GM19239 (cell line): ENCODE measurements around the gene RBMS1.
A peak's percentile ranks its signal among the peaks of the same experiment; 100 is the strongest.
"Not testable (repeated sequence)": the region's sequence is repeated elsewhere in the genome, so short reads cannot be mapped to it uniquely, and the experiment has no call there.

Source experiments
- DNase-seq: peaks from one replicate; pipeline ENCODE4 v3.0.0; 2011; ENCODE audit warnings: low spot score; ENCODE audit not compliant: insufficient read length
- FAIRE-seq: peaks from 2 replicates; lab custom pipeline; 2011; peaks lifted over from hg19 to GRCh38; lab: Jason Lieb, UNC

The RBMS1 gene

DNA sequence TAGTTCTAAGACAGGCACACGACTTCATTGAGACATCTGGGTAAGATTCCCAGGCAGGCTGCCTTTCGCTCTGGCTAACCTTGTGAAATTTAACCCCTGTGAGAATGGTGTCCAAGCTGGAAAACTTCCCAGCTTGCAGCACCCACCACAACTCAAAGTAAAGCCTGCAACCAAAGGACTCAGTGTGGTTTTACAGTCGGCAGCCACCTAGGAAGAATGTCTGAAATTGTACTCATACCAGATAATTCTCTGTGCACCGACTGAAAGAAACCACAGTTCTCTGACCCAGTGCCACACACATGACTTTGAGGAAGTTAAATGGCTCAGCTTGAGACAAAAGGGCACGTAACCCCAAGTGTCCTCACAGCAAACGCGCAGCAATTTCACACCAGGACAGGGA is 125.7 kb downstream of the RBMS1 start:
- FAIRE-seq (no peak), DNase-seq (no peak)

DNA sequence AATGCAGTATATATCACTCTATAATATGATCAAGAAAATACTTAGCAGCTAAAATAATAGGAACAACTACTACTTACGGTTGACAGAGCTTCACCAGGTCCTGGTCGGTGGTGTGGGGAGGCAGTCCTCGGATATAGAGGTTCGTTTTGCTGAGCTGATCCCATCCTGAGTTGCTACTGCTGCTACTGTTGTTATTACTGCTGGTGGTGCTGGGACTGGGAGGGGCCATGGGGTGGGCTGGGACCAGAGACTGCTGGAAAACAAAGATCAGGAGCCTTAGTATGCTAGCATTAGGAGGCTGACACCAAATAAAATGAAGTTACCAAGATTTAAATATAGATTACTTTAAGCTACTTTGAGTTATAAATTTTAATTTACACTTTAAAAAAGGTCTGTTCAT is 126.5 kb downstream of the RBMS1 start:
- DNase-seq, FAIRE-seq: not testable (repeated sequence)

DNA sequence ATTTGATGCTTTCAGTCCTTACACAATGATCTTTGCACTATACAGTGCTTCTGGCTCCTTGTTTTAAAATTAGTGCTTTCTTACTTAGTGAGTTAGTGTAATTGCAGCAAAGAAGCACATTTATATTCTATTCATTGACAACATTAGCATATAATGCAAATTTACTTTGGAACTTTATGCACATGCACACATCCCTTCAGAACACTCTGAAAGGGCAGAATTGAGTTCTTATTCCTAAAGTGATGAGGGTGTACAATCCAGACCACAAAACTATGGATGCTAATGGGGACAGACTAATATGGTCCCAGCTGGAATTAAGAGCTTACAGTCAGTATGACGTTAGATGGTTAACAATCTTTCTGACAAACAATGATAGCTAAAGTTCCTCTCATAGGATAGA is 127.1 kb downstream of the RBMS1 start:
- FAIRE-seq = no peak
- DNase-seq = no peak

DNA sequence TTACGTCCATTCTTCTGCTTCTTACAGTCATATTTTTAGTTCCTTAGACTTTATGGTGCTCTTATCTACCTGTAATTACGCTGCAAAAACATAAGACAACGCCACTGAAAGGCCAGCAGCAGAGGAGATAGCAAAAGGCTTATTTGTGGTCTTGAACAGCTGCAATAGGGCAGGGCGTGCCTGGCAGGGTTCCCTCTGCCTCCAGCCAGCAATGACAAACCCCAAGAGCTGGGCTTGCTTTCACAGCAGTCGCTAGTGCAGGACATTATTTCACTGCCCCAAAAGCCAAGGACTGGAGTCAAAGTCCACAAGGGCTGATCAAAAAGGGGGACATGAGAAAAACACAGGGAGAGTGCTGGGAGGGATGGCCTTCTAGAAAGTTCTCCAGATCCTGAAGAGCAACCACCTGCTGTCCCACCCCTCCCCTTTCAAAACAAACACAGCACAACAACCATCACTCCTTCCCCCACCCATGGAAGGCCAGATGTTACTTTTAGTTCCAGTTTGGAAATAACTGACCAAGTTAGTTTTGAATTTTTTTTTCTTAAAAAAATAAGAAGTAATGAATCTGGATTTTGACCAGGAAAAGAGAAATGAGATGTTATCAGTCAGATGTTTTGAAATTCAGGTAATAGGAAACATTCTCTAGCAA is 127.8 kb downstream of the RBMS1 start:
- DNase-seq = no peak
- FAIRE-seq = no peak

DNA sequence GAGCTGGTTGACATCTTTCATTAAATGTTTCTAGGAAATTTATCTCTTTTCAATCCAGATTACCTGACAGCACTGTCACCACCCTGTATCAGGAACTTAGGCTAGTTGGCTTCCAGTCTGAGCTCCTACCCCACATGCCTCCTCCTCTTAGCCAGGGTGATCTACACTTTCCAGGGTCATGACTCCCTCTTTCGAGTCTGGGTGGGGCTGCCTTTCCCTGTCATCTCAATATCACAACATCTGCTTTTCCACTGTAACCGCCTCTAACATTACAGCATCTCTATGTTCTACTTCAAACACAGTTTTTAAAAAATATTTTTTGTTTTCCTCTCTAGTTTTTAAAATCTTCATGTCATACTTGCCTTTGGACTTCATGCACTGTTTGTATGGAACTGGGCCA is 129.2 kb downstream of the RBMS1 start:
- DNase-seq (no peak), FAIRE-seq (no peak)

DNA sequence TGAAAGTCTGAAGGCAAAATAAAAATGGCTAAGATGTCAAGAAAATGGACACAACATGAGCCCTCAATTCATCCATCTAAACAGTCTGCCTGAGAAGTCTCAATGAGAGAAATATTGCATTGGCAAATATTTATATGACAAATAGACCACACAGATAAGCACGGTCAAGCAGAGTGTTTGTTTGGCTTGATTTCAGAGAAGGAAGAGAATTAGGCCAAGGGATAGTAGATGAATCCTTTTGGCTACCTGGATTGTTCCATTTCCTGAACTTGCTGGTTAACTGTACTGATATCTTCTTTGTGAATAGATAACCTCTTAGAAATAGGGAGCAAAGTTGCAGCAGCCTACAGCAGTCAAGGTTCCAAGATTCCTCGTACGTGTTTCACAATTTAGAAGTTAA is 129.6 kb downstream of the RBMS1 start:
- FAIRE-seq = no peak
- DNase-seq = no peak

DNA sequence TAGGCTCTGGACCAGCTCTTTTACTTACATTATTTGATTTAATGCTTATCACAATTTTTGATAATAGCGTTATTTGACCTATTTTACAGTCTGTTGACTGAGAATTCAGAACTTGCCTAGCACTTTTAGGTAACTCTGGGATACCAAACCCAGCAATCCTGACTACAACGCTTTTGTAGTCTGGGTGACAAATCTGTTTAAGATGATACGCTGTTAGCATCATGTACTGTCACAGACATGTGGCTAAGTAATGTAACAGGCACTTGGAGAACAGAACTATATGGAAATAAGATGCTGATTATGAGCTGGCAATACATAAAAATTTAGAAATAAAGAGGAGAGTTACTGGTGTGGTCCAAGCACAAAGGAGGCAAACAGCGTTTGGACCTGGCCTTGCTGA is 130.6 kb downstream of the RBMS1 start:
- DNase-seq = no peak
- no peak for FAIRE-seq

DNA sequence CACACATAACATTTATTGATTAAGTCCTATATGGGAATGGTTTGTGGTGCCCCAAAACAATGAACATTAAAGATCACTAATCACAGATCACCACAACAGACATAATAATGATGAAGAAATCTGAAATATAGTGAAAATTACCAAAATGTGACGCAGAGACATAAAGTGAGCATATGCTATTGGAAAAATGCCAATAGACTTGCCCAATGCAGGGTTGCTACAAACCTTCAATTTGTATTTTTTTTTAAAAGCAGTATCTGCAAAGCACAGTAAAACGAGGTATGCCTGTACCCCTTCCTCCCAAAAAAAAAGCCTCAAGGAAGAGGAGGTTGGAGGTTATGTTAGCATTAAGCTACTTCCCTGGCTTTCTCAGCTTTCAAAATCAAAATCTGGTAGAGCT is 131.1 kb downstream of the RBMS1 start:
- DNase-seq = no peak
- no peak for FAIRE-seq

DNA sequence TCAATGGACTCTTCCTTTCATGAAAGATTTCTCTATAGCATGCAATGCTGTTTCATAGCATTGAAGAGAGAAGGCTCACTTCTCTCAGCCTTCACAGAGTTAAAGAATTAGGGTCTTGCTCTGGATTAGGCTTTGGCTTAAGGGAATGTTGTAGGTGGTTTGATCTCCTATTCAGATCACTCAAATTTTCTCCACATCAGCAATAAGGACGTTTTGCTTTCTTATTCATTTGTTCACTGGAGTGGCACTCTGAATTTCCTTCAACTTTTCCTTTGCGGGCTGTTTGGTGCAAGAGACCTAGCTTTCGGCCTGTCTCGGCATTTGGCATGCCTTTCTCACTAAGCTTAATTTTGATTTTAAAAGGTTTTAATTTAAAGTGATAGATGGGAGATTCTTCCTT is 131.6 kb downstream of the RBMS1 start:
- no peak for FAIRE-seq
- no peak for DNase-seq

DNA sequence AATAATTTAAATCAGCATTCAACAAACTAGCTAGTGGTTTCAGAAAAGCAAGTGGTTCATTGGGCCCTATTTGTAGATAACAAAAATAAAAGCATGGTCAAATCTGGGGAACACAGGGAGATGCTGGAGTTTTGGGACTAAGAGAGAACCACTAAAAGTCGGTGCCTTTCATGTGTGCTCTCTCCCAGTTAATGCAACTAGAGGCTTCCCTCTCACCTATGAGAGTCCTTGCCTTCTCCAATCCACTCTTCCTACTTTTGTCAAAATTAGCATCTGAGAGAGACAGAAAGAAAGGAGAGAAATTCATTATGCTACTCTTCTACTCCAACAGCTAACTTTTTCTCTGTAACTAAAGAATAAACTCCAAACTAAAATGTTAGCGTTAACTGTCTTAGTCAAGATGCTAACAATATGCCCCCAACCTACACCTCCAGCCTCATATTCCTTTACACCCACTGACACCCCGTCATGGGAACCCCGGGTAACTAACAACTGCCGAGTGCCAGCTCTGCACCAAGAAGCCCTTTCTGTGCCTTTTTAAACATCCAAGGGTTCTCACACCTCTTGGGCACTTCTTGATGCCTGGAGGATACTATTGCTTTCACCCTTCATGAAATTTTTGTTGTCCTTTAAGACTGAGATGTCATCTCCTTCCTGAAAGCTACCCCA is 133.4 kb downstream of the RBMS1 start:
- FAIRE-seq = no peak
- DNase-seq = no peak

DNA sequence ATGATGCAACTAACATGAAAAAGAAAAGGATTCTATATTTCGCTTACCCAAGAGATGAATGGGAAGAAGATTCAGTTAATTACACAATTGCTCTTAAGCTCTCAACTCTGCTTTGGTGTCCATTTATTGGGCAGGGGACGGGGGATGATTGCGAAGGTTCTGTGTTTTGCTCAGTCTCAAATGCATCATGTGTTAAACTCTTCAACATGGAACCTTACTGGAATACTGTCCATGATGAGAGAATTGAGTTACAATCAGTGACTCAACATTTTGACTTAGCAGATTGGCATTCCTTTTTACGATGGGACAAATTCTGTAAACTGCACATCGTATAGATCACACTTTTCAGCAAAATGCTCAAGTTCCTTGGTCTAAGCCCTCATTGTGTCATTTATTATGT is 135.6 kb downstream of the RBMS1 start:
- DNase-seq = no peak
- no peak for FAIRE-seq

DNA sequence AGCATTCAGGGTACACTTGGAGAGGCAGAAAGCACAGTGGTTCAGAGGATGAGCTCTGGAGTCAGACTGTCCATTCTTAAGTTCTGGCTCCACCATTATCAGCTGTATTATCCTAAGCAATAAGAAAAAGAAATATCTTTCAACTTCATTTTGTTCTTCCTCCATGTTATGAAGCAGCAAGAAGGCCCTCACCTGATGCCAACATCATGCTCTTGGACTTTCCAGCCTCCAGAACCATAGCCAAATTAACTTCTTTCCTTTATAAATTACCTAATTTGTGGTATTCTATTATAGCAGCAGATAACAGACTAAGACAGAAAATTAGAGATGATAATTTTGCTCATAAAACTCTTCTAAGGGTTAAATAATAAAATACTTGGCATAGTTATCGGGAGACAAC is 137.1 kb downstream of the RBMS1 start:
- no peak for FAIRE-seq
- no peak for DNase-seq

DNA sequence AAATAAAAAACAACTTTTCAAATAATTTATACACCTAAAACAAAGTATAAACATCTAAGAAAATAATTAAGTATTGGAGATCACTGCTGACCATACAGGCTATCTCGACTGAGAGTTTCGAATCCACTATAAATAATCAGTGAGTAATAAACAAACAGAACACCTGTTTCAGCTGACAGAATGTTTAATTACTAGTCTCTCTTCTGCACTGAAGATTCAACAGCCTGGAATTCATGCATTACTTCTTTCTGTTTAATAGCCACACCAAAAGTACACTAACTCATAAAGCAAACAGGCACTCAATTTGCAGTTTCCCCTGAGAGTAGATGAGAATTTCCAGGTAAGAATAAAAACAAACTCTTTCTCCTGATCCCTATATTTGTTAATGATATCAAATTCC is 138.5 kb downstream of the RBMS1 start:
- DNase-seq (no peak), FAIRE-seq (peak; percentile 8)

DNA sequence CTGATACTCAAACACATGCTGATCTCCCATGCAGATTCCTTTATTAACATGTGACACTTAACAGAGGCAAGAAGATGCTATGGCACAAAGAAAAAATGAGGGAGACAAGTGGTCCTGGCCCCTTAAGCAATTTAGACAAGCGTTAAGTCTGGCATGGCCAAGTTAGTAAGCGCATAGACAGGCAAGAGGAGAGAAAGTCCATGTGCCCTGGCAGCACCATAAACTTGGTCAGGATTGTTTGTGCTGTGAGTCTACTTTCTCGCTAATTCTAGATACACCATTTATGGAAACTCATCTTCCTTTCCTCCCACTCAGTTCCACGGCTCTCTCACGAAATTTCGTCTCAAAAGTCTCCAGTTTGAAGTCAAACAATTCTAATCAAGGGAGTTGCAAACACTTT is 138.9 kb downstream of the RBMS1 start:
- FAIRE-seq (no peak), DNase-seq (no peak)

DNA sequence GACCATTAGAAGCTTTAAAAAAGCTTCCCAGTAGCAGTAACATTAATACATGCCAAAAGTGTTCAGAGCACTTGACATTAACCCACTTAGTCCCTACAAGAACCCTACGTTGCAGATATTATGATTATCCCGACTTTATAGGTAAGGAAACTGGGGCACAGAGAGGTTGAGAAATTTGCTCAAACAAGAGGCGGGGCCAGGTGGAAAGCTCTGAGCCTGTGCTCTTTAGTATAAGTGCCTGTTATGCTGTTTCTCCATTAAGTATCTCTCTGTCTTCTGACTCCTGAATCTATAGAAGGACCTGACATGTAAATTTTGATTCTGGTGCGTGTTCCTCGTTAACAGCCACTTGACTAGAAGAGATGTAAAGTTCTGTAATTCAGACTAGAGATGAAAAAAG is 139.8 kb downstream of the RBMS1 start:
- no peak for DNase-seq
- FAIRE-seq = no peak

DNA sequence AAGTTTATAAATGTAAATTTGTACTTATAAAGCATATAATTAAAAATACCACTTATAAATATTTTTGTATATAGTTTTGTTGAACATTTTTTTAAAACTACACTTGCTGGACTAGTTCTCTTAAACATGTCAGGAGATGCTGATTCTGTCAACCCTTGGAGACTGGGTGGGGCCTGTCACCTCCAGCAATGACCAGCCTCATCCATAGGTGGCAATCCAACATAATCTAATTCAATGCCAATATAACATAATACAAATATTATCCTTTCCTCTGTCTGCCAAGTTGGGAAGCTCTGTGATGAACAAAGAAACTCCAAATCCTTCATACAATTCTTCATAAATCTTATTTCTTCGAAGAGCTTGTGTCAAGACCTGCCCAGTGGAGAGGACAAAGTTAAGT is 140.4 kb downstream of the RBMS1 start:
- no peak for DNase-seq
- FAIRE-seq = no peak

DNA sequence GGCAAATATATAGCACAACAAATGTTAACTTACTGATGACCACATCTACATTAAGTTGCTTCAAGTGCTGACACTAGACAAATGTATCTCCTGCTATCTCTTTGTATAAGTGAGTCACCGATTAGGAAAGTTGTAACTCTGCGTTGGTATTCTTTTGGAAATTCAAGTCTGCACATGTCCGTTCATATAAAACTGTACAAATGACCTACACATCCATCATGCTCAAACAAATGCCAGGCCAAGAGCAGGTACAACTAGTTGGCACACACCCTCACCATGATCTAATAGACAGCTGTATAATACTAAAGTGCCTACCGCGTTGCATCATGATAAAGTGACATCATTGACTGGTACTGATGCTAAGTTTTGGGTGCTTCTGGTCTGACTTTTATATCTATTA is 141.1 kb downstream of the RBMS1 start:
- FAIRE-seq (no peak), DNase-seq (no peak)

DNA sequence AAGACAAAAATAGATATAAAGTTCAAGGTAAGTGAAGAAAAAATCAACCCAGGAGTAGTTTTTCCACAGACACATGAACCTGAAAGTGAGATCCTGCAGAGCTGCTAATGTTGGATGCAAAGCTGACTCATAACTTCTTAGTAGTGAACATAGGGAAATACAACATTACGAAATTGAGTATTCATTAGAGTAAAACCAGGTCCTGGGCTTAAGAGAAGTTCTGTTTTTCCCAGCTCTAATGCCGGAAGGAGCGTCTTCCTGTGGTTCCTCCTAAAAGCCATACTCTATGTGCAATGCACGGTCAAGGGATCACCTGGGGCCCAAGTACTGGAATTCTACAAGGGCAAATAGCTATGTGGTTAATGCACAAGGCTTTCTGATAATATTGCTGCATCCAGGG is 141.7 kb downstream of the RBMS1 start:
- FAIRE-seq = no peak
- no peak for DNase-seq

DNA sequence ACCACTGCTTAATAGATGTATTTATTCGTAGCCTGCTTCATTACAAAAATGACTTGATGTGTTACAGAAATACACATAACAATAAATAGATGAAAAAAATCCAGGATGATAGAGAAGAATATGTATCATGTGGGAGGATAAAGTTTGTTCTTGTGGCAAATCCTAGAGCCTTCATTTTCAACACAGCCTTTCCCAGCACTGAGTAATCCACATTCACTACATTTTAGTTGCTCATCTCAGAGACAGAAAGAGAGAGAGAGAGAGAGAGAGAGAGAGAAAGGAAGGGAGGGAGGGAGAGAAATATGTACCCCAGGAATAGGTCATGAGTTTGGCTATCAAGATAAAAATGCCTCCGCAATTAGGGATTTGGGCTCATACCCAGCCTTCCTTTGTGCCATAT is 144.3 kb downstream of the RBMS1 start:
- DNase-seq (no peak), FAIRE-seq (no peak)

DNA sequence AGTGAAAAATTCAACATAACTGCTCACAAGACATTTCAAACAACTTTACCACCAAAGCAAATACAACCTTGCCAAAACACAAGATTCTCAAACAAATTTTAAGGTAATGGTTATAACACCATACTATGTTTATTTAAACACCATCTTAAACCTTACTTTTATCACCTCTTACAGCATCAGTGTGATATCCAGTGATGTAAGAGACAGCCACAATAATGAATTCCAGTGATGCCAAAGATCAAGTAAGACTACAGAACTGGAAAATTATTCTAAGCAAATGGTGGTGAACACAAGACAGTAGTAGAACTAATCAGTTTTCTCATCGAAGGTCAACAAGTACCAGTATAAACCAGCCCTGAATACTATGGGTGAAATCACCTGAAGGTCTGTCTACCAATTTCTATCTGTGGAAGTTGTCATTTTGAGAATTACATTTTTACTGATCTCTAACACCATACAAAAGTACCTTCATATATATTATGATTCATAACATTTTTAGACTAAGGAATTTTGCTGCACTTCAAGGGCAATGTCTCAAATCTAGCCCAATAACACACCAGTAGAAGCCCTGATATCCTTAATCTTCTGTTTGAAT is 146.2 kb downstream of the RBMS1 start:
- DNase-seq (no peak), FAIRE-seq (no peak)

DNA sequence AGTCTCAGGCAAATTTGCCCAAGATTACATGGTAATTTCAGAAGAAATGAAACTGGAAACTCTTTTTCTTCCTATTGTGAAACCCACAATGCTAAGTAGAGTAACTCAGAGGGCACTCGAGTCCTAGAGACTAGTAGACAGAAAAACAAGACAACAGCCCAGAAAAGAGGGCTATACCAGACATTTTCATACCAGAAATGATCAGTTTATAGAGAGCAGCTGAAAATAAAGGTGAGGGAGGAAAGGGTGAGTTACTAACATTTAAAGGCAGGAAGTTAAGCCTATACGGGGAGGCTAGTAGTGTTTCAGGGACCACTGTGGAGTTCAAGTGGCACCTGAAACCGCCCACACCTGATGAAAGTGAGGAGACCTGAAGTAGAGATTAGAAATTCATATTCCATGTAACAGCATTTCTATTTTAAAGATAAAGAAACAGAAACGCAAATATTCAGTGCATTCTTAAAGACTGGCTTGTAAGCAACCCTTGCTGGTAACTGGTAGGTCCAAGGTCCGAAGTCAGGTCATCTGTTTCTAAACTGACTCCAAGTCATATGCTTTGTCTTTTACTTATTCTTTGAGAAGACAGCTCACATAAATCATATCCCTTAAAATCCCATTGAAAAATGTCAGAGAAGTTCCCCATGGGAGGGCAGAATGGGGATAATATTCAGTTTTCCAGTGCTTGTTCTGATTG is 148.4 kb downstream of the RBMS1 start:
- FAIRE-seq (no peak), DNase-seq (no peak)
